ENCODE data around the gene RSPH10B.

- TF ChIP-seq CTCF (IDR thresholded peaks at IDR 0.05), result peak; percentile 77
- TF ChIP-seq EZH2 (IDR thresholded peaks at IDR 0.05; ENCODE audit: borderline replicate concordance, insufficient read depth, low read depth, low read length, poor library complexity, severe bottlenecking), result no peak
Measured at GRCh38 chr7:5997210-5997808, 26.8 kb upstream of the RSPH10B start.

All from B cell (primary cell).